Activated CD8-positive, alpha-beta memory T cell treated with anti-CD3 and anti-CD28 coated beads, Interleukin-2, amount 50 U/mL, for 1 hour (primary cell): Measurements from ENCODE around the gene YWHAB.

Source experiments
- DNase-seq: peaks from one replicate; pipeline ENCODE4 v3.0.0-alpha.2; 2020; ENCODE audit errors: extremely low read depth

The YWHAB gene

GRCh38 chr20:44911264-44911921 lies 25.9 kb downstream of the YWHAB start:
- DNase-seq, result no peak

DNA sequence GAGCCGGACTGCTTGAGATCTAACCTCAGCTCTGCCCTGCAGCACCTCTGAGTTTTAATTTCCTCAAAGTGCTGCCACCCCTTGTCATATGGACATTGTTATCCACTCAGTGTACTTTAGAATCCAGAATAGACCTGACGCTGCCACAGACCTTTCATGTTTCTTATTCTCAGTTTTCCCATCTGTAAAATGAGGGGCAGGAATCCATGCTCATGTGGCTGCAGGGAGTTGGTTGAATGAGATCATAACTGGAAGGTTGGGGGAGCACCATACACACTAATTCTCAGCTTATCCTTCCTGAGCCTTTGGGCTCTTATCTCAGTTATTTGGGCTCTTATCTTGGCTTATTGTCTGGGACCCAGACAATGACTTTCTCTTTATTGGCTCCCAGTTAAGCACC lies 26.7 kb downstream of the YWHAB start:
- DNase-seq, result no peak

- DNase-seq, result no peak
Measured at GRCh38 chr20:44914924-44915323, 29.4 kb downstream of the YWHAB start.

- DNase-seq, result no peak
Measured at GRCh38 chr20:44916586-44916985, 31.1 kb downstream of the YWHAB start.

GRCh38 chr20:44917399-44917798 lies 31.9 kb downstream of the YWHAB start:
- DNase-seq, result no peak

DNA sequence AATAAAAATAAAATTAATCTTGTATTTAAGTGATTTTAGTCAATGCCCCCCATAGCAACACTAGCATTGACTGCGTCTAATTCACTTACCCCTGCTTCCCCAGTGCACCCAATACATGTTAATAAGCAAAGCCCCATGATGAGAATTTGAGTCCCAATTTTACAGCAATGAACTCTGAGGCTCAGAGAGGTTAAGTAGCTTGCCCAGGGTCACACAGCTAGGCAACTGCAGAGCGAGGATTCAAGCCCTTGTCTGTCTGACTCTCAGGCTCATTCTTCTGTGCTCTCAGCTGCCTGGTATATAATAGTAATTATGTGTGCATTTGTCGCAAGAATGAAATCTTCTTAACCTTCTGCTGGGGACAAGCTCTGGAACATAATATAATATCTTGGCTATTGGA lies 32.8 kb downstream of the YWHAB start:
- DNase-seq, result no peak

GRCh38 chr20:44918761-44919160 lies 33.3 kb downstream of the YWHAB start:
- DNase-seq, result no peak

DNA sequence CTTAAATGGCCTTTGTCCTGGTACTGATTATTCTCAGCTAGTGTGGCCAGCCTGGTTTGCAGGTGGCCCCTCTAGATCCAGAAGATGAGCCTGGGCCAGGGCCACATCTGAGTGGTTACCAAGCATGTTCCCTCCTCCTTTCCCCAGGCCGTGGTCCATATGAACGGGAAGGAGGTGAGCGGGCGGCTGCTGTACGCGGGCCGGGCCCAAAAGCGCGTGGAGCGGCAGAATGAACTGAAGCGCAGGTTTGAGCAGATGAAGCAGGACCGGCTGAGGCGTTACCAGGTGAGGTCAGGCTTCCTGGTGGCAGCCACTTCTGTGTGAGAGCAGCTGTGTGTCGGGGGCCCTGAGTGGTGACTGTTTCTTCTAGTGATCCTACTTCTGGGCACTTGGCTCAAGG lies 35.9 kb downstream of the YWHAB start:
- no peak for DNase-seq

GRCh38 chr20:44924541-44924940 lies 39.0 kb downstream of the YWHAB start:
- no peak for DNase-seq

GRCh38 chr20:44928595-44928994 lies 43.1 kb downstream of the YWHAB start:
- no peak for DNase-seq

GRCh38 chr20:44930517-44931168 lies 45.1 kb downstream of the YWHAB start:
- DNase-seq, result no peak

GRCh38 chr20:44931911-44932310 lies 46.4 kb downstream of the YWHAB start:
- DNase-seq, result no peak

- DNase-seq, result no peak
Measured at GRCh38 chr20:44932916-44933315, 47.4 kb downstream of the YWHAB start.

DNA sequence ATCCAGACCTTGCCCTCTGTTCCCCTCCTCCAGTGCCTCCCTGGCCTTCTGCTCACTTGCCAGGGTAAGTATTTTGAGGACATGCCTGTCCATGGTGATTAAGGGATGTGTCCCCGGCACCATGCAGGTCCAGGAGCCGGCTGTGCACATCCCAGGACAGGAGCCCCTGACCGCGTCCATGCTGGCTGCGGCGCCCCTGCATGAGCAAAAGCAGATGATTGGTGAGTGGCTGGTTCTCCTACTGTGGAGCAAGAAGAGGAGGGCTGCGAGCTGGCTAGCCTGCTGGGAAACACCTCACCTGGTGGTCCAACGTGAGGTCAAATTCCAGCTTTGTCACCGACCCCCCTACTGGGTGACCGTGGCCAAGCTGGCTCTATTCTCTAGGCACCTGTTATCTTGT lies 51.0 kb downstream of the YWHAB start:
- DNase-seq, result no peak

- DNase-seq, result no peak
Measured at GRCh38 chr20:44938637-44939036, 53.1 kb downstream of the YWHAB start.

DNA sequence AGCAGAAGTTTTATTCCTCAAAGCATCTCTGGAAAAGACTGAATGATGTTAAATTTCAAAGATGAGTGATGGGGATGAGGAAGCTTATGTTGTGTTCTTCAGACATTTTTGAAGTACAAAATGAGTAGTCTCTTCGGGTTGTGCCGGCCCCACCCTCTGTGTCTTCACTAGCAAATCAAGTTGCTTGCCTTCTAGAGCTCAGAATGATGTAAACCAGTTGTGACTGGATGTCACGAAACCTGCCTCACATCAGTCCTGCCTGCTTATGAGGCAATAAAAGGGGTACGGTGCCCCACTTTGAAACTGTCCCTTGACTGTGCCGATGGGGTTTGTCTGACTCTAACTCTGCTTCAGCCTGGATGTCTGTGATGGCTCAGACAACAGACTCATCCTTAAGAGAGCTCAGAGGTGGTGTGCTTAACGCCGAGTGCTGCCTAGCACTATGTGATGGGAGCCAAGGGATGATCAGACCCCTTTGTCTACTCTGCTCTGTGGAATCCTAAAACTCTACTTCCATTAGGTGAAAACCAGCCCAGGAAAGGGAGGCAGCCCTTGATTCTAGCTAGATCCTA lies 55.7 kb downstream of the YWHAB start:
- no peak for DNase-seq

DNA sequence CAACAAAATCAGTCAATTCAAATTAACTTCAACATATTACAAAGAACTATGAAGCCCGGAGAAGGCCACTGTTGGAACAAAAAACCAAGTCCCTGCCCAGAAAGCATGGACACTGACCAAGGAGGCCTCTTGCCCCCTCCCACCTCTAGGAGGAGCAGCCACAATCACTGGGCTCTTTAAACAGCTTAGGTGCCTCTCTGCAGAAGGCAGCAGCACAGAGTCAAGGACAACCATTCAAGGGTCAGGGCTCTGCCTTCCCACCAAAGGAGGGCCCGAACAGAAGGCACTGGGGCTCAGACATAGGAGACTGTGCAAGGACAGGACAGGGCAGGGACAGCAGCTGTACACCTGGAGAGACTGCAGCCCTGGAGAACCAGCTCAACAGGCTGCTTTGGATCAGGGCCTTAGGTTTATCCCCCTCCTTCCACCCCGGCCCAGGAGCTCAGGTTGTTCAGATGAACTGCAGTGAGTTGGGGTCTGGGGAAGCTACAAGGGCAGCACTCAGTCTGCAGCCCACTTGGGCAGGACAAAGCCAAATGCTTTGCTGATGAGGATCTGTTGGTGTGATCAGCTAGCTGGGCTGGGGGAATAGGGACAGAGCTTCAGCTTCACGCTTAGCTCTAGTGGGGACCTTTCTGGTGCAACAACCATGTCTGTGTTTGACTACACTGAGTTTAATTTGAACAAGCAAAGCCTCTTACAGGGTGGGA lies 56.9 kb downstream of the YWHAB start:
- no peak for DNase-seq

GRCh38 chr20:44943828-44944227 lies 58.3 kb downstream of the YWHAB start:
- DNase-seq, result no peak

GRCh38 chr20:44945261-44945660 lies 59.8 kb downstream of the YWHAB start:
- no peak for DNase-seq

DNA sequence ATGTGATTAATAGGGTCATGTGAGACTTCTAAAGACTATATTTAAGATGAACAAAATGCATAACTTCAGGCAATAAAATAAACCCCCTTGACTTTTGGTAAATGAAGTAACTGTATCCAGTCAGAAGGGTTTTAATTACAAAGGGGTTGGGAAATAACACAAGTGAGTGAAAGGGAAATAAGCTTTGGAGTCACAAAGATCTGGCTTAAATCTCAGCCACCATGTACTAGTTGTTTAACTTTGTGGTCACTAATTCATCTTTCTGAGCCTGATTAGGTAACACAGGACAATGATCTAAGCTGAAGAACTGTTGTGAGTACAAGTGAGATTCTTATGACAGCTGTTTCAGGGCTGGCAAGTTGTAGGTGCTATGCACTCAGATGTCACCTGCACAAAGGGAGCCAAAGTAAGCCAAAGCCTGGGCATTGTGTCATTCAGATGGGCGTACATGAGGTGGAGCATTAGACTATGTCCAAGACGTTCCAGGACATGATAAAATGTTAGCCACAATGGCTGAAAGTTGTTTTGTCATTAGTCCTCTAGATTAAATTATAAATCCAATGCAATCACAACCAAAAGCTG lies 60.9 kb downstream of the YWHAB start:
- no peak for DNase-seq

GRCh38 chr20:44948107-44948506 lies 62.6 kb downstream of the YWHAB start:
- DNase-seq, result no peak

DNA sequence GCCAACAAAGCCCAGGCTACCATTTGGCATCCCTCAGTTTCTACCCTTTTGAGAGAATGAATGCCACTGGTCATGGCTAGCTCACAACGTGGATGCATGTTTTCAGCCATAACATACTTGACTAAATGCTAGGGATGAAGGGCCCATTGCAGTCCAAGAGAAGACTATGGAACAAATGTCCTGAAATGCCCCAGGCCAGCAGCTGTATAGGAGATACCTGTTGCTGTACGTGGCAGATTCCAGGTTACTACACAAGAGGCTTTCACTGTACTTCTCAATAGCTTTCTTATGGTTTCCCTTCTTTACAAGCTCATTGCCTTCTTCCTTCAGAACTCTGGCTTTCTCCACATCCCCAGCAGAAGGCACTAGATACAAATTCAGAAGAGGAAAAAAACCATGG lies 63.0 kb downstream of the YWHAB start:
- DNase-seq, result no peak
